ENCODE data around the gene RPL13A.

The RPL13A gene

GRCh38 chr19:49473868-49474541, 13.4 kb upstream of the RPL13A start, which contains the start of gene FLT3LG:
Gene FLT3LG (plus strand): TSS chr19:49474215. CDS start chr19:49474640, 425 bp downstream.
- TF ChIP-seq CTCF (IDR thresholded peaks at IDR 0.05; ENCODE audit: extremely low read depth, insufficient read depth, missing control alignments), result peak; percentile 94
- in situ Hi-C loops (cut with MboI; ENCODE audit: low pct_unique_long_range_greater_than_20kb, low sequenced_read_pairs, unreplicated experiment), result no loop called here
- peak; percentile 93 for DNase-seq (ENCODE audit: low spot score)

- TF ChIP-seq CTCF (IDR thresholded peaks at IDR 0.05; ENCODE audit: extremely low read depth, insufficient read depth, missing control alignments), result no peak
- DNase-seq (ENCODE audit: low spot score), result no peak
- in situ Hi-C loops (cut with MboI; ENCODE audit: low pct_unique_long_range_greater_than_20kb, low sequenced_read_pairs, unreplicated experiment), result no loop called here
Measured at GRCh38 chr19:49474542-49474924, 12.9 kb upstream of the RPL13A start.

GRCh38 chr19:49475191-49475917, 12.1 kb upstream of the RPL13A start:
- DNase-seq (ENCODE audit: low spot score), result no peak
- in situ Hi-C loops (cut with MboI; ENCODE audit: low pct_unique_long_range_greater_than_20kb, low sequenced_read_pairs, unreplicated experiment), result no loop called here

GRCh38 chr19:49475995-49476880, 11.2 kb upstream of the RPL13A start:
- peak; percentile 53 for TF ChIP-seq CTCF (IDR thresholded peaks at IDR 0.05; ENCODE audit: extremely low read depth, insufficient read depth, missing control alignments)
- in situ Hi-C loops (cut with MboI; ENCODE audit: low pct_unique_long_range_greater_than_20kb, low sequenced_read_pairs, unreplicated experiment), result no loop called here
- DNase-seq (ENCODE audit: low spot score), result no peak

More at GRCh38 chr19:49475191-49475917, 12.1 kb upstream of the RPL13A start:
- no peak for TF ChIP-seq CTCF (IDR thresholded peaks at IDR 0.05; ENCODE audit: extremely low read depth, insufficient read depth, missing control alignments)

- no peak for DNase-seq (ENCODE audit: low spot score)
- TF ChIP-seq CTCF (IDR thresholded peaks at IDR 0.05; ENCODE audit: extremely low read depth, insufficient read depth, missing control alignments), result no peak
- in situ Hi-C loops (cut with MboI; ENCODE audit: low pct_unique_long_range_greater_than_20kb, low sequenced_read_pairs, unreplicated experiment), result no loop called here
Measured at GRCh38 chr19:49479975-49480628, 7.3 kb upstream of the RPL13A start.

Measured in GM13977 (cell line).